Retinal pigment epithelial cell (primary cell): ENCODE data around the gene ORC6.

Experiments used
- DNase-seq: peaks from one replicate; pipeline ENCODE4 v3.0.0-alpha.2; 2010; ENCODE audit warnings: low read depth
- H3K4me3 ChIP-seq: 2 replicates; pipeline ENCODE4 v1.5.1; 2011; ENCODE audit warnings: mild to moderate bottlenecking, low read length, control low read depth, moderate library complexity
- TF ChIP-seq, protein P1 (sequence below): conservative IDR thresholded peaks from 2 replicates; pipeline ENCODE4 v1.5.1; 2011; ENCODE audit warnings: low read depth, low read length, control low read depth, inconsistent platforms

ORC6 gene

DNA sequence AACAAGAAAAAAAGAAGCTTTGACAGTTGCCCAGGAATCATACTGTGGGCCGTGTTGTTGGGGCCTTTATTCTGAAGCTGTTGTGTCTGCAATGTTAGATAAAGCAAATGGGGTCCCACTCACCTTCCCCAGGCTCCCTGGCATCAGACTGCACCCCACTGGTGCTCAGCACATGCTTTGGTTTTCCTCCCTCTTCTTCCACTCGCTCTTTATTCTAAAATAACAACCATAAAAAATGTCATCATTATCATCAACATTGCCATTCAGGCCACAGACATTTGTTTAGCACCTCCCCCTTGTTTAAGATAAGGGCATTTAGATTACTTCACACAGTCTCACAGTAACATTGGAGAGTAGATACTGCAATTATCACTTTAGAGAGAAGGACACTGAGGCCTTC lies 50.5 kb downstream of the ORC6 start:
- TF ChIP-seq, protein P1, sequence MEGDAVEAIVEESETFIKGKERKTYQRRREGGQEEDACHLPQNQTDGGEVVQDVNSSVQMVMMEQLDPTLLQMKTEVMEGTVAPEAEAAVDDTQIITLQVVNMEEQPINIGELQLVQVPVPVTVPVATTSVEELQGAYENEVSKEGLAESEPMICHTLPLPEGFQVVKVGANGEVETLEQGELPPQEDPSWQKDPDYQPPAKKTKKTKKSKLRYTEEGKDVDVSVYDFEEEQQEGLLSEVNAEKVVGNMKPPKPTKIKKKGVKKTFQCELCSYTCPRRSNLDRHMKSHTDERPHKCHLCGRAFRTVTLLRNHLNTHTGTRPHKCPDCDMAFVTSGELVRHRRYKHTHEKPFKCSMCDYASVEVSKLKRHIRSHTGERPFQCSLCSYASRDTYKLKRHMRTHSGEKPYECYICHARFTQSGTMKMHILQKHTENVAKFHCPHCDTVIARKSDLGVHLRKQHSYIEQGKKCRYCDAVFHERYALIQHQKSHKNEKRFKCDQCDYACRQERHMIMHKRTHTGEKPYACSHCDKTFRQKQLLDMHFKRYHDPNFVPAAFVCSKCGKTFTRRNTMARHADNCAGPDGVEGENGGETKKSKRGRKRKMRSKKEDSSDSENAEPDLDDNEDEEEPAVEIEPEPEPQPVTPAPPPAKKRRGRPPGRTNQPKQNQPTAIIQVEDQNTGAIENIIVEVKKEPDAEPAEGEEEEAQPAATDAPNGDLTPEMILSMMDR: no peak
- DNase-seq: no peak
- H3K4me3 ChIP-seq: no peak overlapping the region

GRCh38 chr16:46743232-46743719 lies 53.8 kb downstream of the ORC6 start:
- DNase-seq: no peak
- H3K4me3 ChIP-seq: no peak overlapping the region
- TF ChIP-seq, protein P1: no peak

DNA sequence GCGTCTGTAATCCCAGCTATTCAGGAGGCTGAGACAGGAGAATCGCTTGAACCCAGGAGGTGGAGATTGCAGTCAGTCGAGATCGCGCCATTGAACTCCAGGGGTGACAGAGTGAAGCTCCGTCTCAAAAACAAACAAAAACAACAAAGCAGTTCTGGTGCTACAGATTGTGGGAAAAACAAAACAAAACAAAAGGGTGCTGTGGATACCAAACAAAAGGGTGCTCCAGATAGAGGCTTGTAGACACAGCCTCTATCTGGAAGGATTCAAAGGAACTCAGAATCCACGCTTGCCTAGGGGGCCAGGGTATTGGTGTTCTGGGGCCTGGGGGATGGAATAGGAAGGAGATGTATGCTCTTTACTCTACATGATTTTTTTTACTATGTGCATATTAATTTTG lies 56.2 kb downstream of the ORC6 start:
- no peak overlapping the region for H3K4me3 ChIP-seq
- DNase-seq: no peak

GRCh38 chr16:46746821-46747776 lies 57.6 kb downstream of the ORC6 start:
- TF ChIP-seq, protein P1: no peak
- DNase-seq: no peak
- no peak overlapping the region for H3K4me3 ChIP-seq

More for the DNA sequence above, 56.2 kb downstream of the ORC6 start:
- TF ChIP-seq, protein P1: no peak
